Vagina (tissue), 2 donors: ENCODE data around the gene SHISA9.

ENCODE experiments used
- POLR2AphosphoS5 ChIP-seq, 2 donors: sonication (generic); formaldehyde crosslinking; IDR thresholded peaks; one replicate each; pipeline ENCODE4 v1.9.0; 2017; ENCODE audit warnings: antibody characterized with exemption in 2 of 2, mild to moderate bottlenecking in 2 of 2, low read depth in 1 of 2; ENCODE audit not compliant: insufficient read depth in 1 of 2
- TF ChIP-seq, protein P1 (sequence below), 3 experiments: fragments of 450-650 bp in 2 of 3; fragments of 200-600 bp in 1 of 3; sonication (generic) in 1 of 3; IDR thresholded peaks; one replicate each; pipeline ENCODE4 v1.5.1; 2017 to 2019; ENCODE audit warnings: antibody characterized with exemption in 3 of 3, mild to moderate bottlenecking in 2 of 3, moderate library complexity in 2 of 3

GRCh38 chr16:13181432-13181831, 280.0 kb downstream of the SHISA9 start:
- TF ChIP-seq, protein P1, sequence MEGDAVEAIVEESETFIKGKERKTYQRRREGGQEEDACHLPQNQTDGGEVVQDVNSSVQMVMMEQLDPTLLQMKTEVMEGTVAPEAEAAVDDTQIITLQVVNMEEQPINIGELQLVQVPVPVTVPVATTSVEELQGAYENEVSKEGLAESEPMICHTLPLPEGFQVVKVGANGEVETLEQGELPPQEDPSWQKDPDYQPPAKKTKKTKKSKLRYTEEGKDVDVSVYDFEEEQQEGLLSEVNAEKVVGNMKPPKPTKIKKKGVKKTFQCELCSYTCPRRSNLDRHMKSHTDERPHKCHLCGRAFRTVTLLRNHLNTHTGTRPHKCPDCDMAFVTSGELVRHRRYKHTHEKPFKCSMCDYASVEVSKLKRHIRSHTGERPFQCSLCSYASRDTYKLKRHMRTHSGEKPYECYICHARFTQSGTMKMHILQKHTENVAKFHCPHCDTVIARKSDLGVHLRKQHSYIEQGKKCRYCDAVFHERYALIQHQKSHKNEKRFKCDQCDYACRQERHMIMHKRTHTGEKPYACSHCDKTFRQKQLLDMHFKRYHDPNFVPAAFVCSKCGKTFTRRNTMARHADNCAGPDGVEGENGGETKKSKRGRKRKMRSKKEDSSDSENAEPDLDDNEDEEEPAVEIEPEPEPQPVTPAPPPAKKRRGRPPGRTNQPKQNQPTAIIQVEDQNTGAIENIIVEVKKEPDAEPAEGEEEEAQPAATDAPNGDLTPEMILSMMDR (IDR thresholded peaks at IDR 0.05), result no peak
- no peak for TF ChIP-seq POLR2AphosphoS5 (IDR thresholded peaks at IDR 0.05; ENCODE audit: insufficient read depth in 1 of 2, low read depth in 1 of 2)
